Stimulated activated naive B cell treated with anti-CD40 and anti-IgM and Interleukin-4, amounts not matched to agents 10 μg/mL and 1 μg/mL and 100 μg/mL, for 72 hours (primary cell): ENCODE measurements around the gene DGKH.

Experiments used
- ATAC-seq, 2 donors: fragments of 150-1000 bp; cut with Tn5 transposase; replicated peaks; 2 replicates each; pipeline ENCODE4 v1.10.0; 2021; ENCODE audit warnings: moderate library complexity in 1 of 2
- DNase-seq: peaks from one replicate; pipeline ENCODE4 v3.0.0; 2021
- H3K27ac Mint-ChIP-seq: one replicate; pipeline ENCODE4 v1.8.0; 2022; ENCODE audit warnings: mild to moderate bottlenecking, mixed read lengths
- H3K27me3 Mint-ChIP-seq, 2 donors: one replicate each; pipeline ENCODE4 v1.8.0; 2022; ENCODE audit warnings: mixed read lengths in 2 of 2
- H3K36me3 Mint-ChIP-seq, 2 donors: one replicate each; pipeline ENCODE4 v1.8.0; 2022; ENCODE audit warnings: mixed read lengths in 2 of 2, mild to moderate bottlenecking in 1 of 2
- H3K4me1 Mint-ChIP-seq, 2 donors: one replicate each; pipeline ENCODE4 v1.8.0; 2022; ENCODE audit warnings: mixed read lengths in 2 of 2, mild to moderate bottlenecking in 1 of 2
- H3K4me3 Mint-ChIP-seq, 2 donors: one replicate each; pipeline ENCODE4 v1.8.0; 2022; ENCODE audit warnings: mild to moderate bottlenecking in 2 of 2, mixed read lengths in 2 of 2, moderate library complexity in 1 of 2
- H3K9me3 Mint-ChIP-seq, 2 donors: one replicate each; pipeline ENCODE4 v1.8.0; 2022; ENCODE audit warnings: mixed read lengths in 2 of 2, mild to moderate bottlenecking in 1 of 2

Gene DGKH

DNA sequence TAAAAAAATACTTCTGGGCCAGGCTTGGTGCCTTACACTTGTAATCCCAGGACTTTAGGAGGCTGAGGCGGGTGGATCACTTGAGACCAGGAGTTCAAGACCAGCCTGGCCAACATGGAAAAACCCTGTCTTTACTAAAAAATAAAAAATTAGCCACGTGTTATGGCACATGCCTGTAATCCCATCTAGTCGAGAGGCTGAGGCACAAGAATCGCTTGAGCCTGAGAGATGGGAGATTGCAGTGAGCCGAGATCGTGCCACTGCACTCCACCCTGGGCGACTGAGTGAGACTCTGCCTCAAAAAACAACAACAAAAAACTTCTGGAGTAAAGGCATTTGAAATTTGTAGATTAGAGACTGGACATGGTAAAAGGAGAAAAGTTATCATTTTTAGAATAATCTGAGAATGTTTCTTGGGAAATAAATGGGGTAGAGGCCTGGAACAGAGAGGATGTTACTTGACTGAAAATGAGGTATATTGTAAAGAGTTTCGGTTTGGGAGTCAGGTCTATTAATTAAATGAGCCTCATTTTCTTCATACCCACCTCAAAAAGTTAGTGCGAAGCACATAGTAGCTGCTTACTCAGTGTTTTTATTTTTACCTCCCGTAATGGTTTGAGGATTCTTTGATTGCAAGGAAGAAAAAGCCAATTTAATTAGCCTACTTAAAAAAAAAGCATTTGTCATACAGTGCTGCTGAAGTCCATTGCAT lies 226.1 kb downstream of the DGKH start:
- Mint-ChIP-seq H3K9me3 (peaks cover 10 to 14% of the 10 kb centered on the region in 2 donors), H3K36me3 (peaks cover 17 to 31% of the 10 kb centered on the region in 2 donors), H3K4me3 (peak overlapping the region; percentile 52 to 62), H3K27ac (peak overlapping the region; percentile 90), H3K27me3 (no peaks in the 10 kb centered on the region), H3K4me1 (peaks cover 33 to 55% of the 10 kb centered on the region in 2 donors)
- ATAC-seq (no peak), DNase-seq (no peak)

DNA sequence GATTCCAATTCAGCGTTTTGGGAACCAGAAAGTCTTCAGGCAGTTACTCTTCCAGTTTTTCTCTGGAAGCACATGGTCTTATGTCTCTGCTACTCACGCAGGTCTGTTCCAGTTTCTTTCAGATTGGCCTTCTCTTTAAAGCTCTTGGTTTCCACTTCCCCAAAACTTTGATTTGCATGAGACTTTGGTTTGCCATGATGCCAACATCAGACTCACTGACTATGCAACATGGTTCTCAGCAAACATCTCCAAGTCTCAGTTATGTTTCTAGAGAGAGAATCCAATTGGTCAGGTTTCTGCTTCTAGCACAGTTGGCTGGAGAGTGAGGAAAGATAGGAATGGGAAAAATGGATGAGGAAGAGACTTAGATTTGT lies 226.6 kb downstream of the DGKH start:
- peaks cover 33 to 54% of the 10 kb centered on the region in 2 donors for H3K4me1 Mint-ChIP-seq
- H3K27me3 Mint-ChIP-seq, result no peaks in the 10 kb centered on the region
- H3K36me3 Mint-ChIP-seq, result peaks cover 17 to 31% of the 10 kb centered on the region in 2 donors

DNA sequence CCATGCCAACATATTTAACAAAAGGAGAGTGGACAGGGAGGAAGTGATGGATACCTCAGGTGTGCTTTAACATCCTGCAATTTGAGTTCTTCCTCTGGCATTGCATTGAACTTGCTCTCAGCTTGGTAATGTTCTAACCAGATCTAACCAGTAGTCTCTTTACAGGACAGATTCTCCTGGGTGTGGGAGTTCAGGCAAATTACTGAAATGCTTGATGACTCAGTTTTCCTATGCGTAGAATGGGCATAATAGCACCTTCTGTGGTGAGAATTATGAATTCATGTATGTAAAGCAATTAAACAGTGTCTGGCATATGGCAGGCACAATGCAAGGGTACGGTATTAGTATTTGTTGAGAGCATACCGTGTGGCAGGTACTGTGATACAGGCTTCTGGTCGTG lies 227.1 kb downstream of the DGKH start:
- Mint-ChIP-seq H3K4me1 (peaks cover 29 to 50% of the 10 kb centered on the region in 2 donors), H3K27me3 (no peaks in the 10 kb centered on the region), H3K4me3 (peak overlapping the region; percentile 52 to 62), H3K9me3 (peaks cover 6 to 9% of the 10 kb centered on the region in 2 donors), H3K36me3 (peaks cover 15 to 27% of the 10 kb centered on the region in 2 donors), H3K27ac (peak overlapping the region; percentile 90)
- ATAC-seq, result no peak
- no peak for DNase-seq

More for the DNA sequence above, 226.6 kb downstream of the DGKH start:
- Mint-ChIP-seq H3K27ac (peak overlapping the region; percentile 90), H3K9me3 (peaks cover 10 to 13% of the 10 kb centered on the region in 2 donors), H3K4me3 (peak overlapping the region; percentile 52 to 62)
- DNase-seq (peak; percentile 41), ATAC-seq (peak; percentile 52 to 56)

DNA sequence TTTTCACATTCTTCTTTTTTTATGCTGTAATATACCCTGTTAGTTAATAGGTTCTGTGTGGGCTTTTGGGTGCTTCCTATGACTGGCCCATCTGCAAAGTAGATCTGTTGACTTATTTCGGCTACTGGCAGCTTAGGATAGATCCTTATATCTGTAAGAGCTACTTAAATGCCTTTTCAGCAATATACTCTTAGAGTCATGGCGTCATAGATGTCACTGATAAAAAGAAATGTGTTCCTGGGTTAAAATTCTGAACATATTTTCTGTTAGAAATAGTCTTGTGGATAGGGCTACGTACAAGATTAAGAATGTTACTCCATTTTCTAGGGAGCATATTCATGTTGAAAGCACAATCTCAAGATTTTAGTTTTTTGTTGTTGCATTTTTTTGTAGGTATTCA lies 228.2 kb downstream of the DGKH start:
- no peak for DNase-seq
- peaks cover 3 to 4% of the 10 kb centered on the region in 2 donors for H3K9me3 Mint-ChIP-seq
- peaks cover 22 to 39% of the 10 kb centered on the region in 2 donors for H3K4me1 Mint-ChIP-seq
- H3K27ac Mint-ChIP-seq, result peak overlapping the region; percentile 52
- no peak for ATAC-seq
- peaks cover 15 to 20% of the 10 kb centered on the region in 2 donors for H3K36me3 Mint-ChIP-seq
- H3K27me3 Mint-ChIP-seq, result no peaks in the 10 kb centered on the region
- no peak overlapping the region for H3K4me3 Mint-ChIP-seq

DNA sequence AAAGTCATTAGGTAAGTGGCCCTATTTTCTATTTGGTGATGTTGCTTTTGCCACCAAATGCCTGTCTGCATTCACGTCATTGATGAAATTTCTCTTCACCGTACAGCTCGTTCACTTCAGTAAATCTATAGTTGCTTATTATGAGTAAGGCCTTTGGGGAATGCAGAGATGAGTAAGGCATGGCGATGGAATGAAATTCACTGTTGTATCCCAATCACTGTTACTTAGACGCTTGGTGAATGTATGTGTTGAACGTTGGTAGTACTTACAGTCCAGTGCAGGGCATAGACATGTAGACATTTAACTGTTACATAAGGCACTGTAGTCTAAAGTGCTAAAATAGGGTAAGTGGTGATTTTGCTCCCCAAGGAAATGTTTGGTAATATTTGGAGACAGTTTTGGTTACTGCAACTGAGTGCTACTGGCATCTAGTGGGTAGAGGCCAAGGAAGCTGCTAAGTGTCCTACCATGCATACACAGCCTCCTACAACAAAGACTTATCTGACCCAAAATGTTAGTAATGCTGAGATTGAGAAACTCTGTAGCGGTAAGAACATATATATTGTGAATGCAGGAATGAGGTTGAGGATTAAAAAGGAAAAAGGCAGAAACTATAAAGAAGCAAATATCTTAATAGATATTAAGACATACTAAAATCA lies 229.3 kb downstream of the DGKH start:
- H3K4me3 Mint-ChIP-seq, result no peak overlapping the region
- no peaks in the 10 kb centered on the region for H3K27me3 Mint-ChIP-seq
- peaks cover 3 to 4% of the 10 kb centered on the region in 2 donors for H3K9me3 Mint-ChIP-seq
- ATAC-seq (no peak), DNase-seq (no peak)
- peaks cover 24 to 43% of the 10 kb centered on the region in 2 donors for H3K4me1 Mint-ChIP-seq
- no peak overlapping the region for H3K27ac Mint-ChIP-seq
- peaks cover 13 to 24% of the 10 kb centered on the region in 2 donors for H3K36me3 Mint-ChIP-seq

DNA sequence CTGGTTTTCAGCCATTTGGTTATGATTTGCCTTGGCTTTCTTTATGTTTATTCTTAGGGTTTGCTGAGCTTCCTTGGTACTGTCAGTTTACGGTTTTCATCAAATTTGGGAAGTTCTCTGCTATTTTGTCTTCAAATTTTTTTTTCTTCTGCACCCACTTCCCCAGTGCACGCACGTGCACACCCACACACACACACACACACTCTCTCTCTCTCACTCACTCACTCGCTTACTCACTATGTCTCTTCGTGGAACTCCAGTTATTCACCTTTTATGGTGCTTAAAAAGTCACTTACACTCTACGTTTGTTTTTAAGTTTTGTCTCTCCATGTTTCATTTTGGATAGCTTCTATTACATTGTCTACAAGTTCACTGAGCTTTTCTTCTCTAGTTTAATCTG lies 230.6 kb downstream of the DGKH start:
- Mint-ChIP-seq H3K36me3 (peaks cover 12 to 31% of the 10 kb centered on the region in 2 donors), H3K4me1 (peaks cover 24 to 45% of the 10 kb centered on the region in 2 donors), H3K4me3 (no peak overlapping the region), H3K9me3 (peaks cover 3 to 4% of the 10 kb centered on the region in 2 donors), H3K27ac (no peak overlapping the region), H3K27me3 (no peaks in the 10 kb centered on the region)
- ATAC-seq, result peak; percentile 35 to 58
- DNase-seq, result peak; percentile 4

DNA sequence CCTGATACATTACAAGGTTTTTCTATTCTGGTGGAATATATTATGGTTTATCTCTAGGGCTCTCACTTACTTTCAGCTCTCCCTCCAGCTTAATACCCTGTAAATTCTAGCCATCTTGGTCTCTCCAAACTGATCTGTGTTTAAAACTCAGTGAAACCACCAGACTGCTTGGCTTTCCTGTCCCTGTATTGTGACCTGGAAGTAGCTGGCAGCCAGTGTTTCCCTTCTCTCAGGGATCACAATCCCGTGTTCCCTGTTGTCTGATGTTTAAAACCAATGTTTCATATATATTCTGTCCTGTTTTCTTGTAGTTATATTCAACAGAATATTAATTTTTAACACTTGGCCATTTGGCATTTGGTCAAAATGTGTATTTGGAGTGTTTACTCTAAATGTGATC lies 231.5 kb downstream of the DGKH start:
- H3K4me3 Mint-ChIP-seq, result no peak overlapping the region
- peaks cover 3 to 4% of the 10 kb centered on the region in 2 donors for H3K9me3 Mint-ChIP-seq
- peaks cover 11 to 27% of the 10 kb centered on the region in 2 donors for H3K36me3 Mint-ChIP-seq
- H3K27me3 Mint-ChIP-seq, result no peaks in the 10 kb centered on the region
- H3K27ac Mint-ChIP-seq, result no peak overlapping the region
- peaks cover 19 to 39% of the 10 kb centered on the region in 2 donors for H3K4me1 Mint-ChIP-seq
- DNase-seq (no peak), ATAC-seq (no peak)

DNA sequence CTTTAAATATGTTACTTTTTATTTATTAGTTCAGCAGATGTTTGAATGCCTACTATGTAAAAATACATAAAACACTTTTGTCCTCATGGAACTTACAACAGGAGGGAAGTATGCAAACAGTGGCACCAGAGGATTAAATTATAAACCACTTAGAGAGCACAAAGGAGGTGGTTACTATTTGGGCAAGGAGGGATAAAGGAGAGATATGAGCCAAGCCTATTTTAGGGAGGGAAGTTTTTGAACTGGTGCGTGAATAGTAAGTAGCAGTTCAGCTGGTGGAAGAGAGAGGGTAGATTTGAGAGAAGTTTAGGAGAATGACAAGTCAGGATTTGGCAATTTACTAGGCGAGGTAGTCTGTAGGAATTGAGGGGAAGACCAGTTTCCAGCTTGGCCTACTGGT lies 232.1 kb downstream of the DGKH start:
- Mint-ChIP-seq H3K4me1 (peaks cover 15 to 34% of the 10 kb centered on the region in 2 donors), H3K9me3 (no peaks in the 10 kb centered on the region), H3K27ac (no peak overlapping the region), H3K36me3 (peaks cover 11 to 25% of the 10 kb centered on the region in 2 donors), H3K4me3 (no peak overlapping the region), H3K27me3 (no peaks in the 10 kb centered on the region)
- no peak for DNase-seq
- no peak for ATAC-seq

DNA sequence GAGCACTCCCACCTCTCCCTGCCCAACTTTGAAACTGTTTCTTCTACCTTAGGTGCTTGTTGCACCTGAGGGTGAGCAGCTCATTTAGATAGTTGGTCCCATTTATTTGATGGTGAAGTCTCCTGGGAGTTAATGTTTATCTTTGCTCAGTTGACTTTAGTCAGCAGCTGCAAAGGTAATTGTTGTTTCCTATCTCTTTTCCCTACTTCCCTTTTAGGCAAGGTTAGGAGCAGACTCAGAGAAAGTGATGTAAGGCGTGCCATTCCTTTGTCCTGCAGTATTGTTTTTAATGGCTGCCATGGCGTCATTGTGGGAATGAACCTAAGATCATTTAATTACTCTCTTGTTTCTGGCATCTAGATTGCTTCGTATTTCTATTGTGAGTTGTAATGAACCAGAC lies 235.1 kb downstream of the DGKH start:
- H3K4me3 Mint-ChIP-seq, result no peak overlapping the region
- peaks cover 9 to 31% of the 10 kb centered on the region in 2 donors for H3K4me1 Mint-ChIP-seq
- DNase-seq (no peak), ATAC-seq (no peak)
- H3K9me3 Mint-ChIP-seq, result no peaks in the 10 kb centered on the region
- H3K36me3 Mint-ChIP-seq, result peaks cover 18 to 33% of the 10 kb centered on the region in 2 donors
- no peaks in the 10 kb centered on the region for H3K27me3 Mint-ChIP-seq
- no peak overlapping the region for H3K27ac Mint-ChIP-seq

DNA sequence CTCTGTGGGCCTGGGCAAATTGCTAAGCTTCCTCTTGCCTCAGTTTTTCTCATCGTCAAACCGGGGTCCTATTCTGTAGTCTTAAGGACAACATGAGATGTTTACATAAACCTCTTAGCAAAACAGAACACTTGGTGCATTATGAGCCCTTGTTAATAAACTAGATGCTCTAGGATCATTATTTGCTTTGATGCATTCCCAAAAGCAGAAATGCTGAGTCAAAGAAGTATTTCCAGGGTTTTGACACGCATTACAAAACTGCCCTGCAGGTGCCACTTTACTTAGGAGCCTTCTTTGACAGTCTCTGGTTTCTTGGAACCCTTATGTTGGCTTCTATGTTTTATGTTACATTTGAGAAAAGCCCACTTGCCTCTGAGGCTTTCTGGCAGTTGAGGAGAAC lies 235.6 kb downstream of the DGKH start:
- H3K4me3 Mint-ChIP-seq, result no peak overlapping the region
- DNase-seq, result no peak
- peaks cover 9 to 31% of the 10 kb centered on the region in 2 donors for H3K4me1 Mint-ChIP-seq
- H3K9me3 Mint-ChIP-seq, result no peaks in the 10 kb centered on the region
- H3K27me3 Mint-ChIP-seq, result no peaks in the 10 kb centered on the region
- H3K27ac Mint-ChIP-seq, result no peak overlapping the region
- H3K36me3 Mint-ChIP-seq, result peaks cover 22 to 38% of the 10 kb centered on the region in 2 donors
- ATAC-seq, result no peak
